Trophoblast cell (in vitro differentiated cells and primary cell): Measurements from ENCODE around the gene C15orf39.
A peak's percentile ranks its signal among the peaks of the same experiment; 100 is the strongest.
"Not testable (repeated sequence)": the region's sequence is repeated elsewhere in the genome, so short reads cannot be mapped to it uniquely, and the experiment has no call there.

Source experiments
- DNase-seq, 2 donors: peaks; one replicate each; pipeline ENCODE4 v3.0.0-alpha.2; 2016
- H2AFZ ChIP-seq: 2 replicates; pipeline ENCODE4 v1.6.1; 2013; ENCODE audit warnings: low read length, moderate library complexity, mild to moderate bottlenecking; ENCODE audit not compliant: insufficient read depth, poor library complexity
- H2AK5ac ChIP-seq: 2 replicates; pipeline ENCODE4 v1.6.1; 2013; ENCODE audit warnings: mild to moderate bottlenecking, low read length
- H2BK120ac ChIP-seq: 2 replicates; pipeline ENCODE4 v1.6.1; 2013; ENCODE audit warnings: low read length, mild to moderate bottlenecking, moderate library complexity; ENCODE audit not compliant: insufficient read depth, poor library complexity
- H2BK12ac ChIP-seq: 2 replicates; pipeline ENCODE4 v1.6.1; 2013; ENCODE audit warnings: mild to moderate bottlenecking, low read length, moderate library complexity
- H2BK5ac ChIP-seq: 2 replicates; pipeline ENCODE4 v1.6.1; 2013; ENCODE audit warnings: low read length, low read depth, moderate library complexity, mild to moderate bottlenecking; ENCODE audit not compliant: poor library complexity
- H3K14ac ChIP-seq: 2 replicates; pipeline ENCODE4 v1.6.1; 2013; ENCODE audit warnings: mild to moderate bottlenecking, low read length
- H3K18ac ChIP-seq: 2 replicates; pipeline ENCODE4 v1.6.1; 2013; ENCODE audit warnings: mild to moderate bottlenecking, low read length
- H3K23ac ChIP-seq: 2 replicates; pipeline ENCODE4 v1.6.1; 2013; ENCODE audit warnings: low read length
- H3K27ac ChIP-seq: 2 replicates; pipeline ENCODE4 v1.5.1; 2013; ENCODE audit warnings: low read depth, mild to moderate bottlenecking, inconsistent platforms, low read length, moderate library complexity
- H3K27me3 ChIP-seq: 2 replicates; pipeline ENCODE4 v1.6.1; 2013; ENCODE audit warnings: inconsistent platforms, mild to moderate bottlenecking, low read length, moderate library complexity; ENCODE audit not compliant: insufficient read depth
- H3K36me3 ChIP-seq, 2 experiments: 1 replicate in 1 of 2; 2 replicates in 1 of 2; pipeline ENCODE4 v1.6.1; 2013; ENCODE audit warnings: low read length in 2 of 2, mild to moderate bottlenecking in 2 of 2, moderate library complexity in 1 of 2; ENCODE audit not compliant: insufficient read depth in 2 of 2, control insufficient read depth in 1 of 2
- H3K4ac ChIP-seq: 2 replicates; pipeline ENCODE4 v1.6.1; 2013; ENCODE audit warnings: low read depth, mild to moderate bottlenecking, low read length, moderate library complexity
- H3K4me1 ChIP-seq, 2 experiments: 1 replicate in 1 of 2; 2 replicates in 1 of 2; pipeline ENCODE4 v1.6.1; 2013; ENCODE audit warnings: low read length in 2 of 2, mild to moderate bottlenecking in 2 of 2, moderate library complexity in 1 of 2; ENCODE audit not compliant: insufficient read depth in 2 of 2, control insufficient read depth in 1 of 2
- H3K4me2 ChIP-seq: 2 replicates; pipeline ENCODE4 v1.6.1; 2013; ENCODE audit warnings: inconsistent platforms, mild to moderate bottlenecking, low read length, moderate library complexity
- H3K4me3 ChIP-seq: 2 replicates; pipeline ENCODE4 v1.5.1; 2013; ENCODE audit warnings: mild to moderate bottlenecking, low read depth, low read length, inconsistent platforms
- H3K79me1 ChIP-seq: one replicate; pipeline ENCODE4 v1.6.1; 2013; ENCODE audit warnings: low read length
- H3K79me2 ChIP-seq: 2 replicates; pipeline ENCODE4 v1.6.1; 2013; ENCODE audit warnings: low read length, mild to moderate bottlenecking; ENCODE audit not compliant: control insufficient read depth, insufficient read depth, poor library complexity
- H3K9ac ChIP-seq: 2 replicates; pipeline ENCODE4 v1.6.1; 2013; ENCODE audit warnings: mild to moderate bottlenecking, low read length
- H3K9me3 ChIP-seq: 2 replicates; pipeline ENCODE4 v1.6.1; 2013; ENCODE audit warnings: low read depth, mild to moderate bottlenecking, control low read depth, inconsistent platforms, low read length; ENCODE audit not compliant: insufficient read depth
- H4K12ac ChIP-seq: 2 replicates; pipeline ENCODE4 v1.6.1; 2013; ENCODE audit warnings: low read depth, mild to moderate bottlenecking, low read length, moderate library complexity
- H4K8ac ChIP-seq: 2 replicates; pipeline ENCODE4 v1.6.1; 2013; ENCODE audit warnings: low read depth, mild to moderate bottlenecking, low read length, moderate library complexity
- H4K91ac ChIP-seq: one replicate; pipeline ENCODE4 v1.6.1; 2013; ENCODE audit warnings: low read depth, mild to moderate bottlenecking, low read length, moderate library complexity
- WGBS: extraction: QIAGEN DNeasy Blood & Tissue Kit; methylation state at CpG from one replicate; pipeline ENCODE4 v1.1.7; 2013; ENCODE audit warnings: missing lambda C conversion rate; ENCODE audit not compliant: insufficient read length, insufficient coverage; ENCODE audit errors: extremely low coverage; 5-methylcytosine and 5-hydroxymethylcytosine counted together

The C15orf39 gene

GRCh38 chr15:75166489-75167063, 35.1 kb upstream of the C15orf39 start:
- not testable (repeated sequence) for H4K91ac ChIP-seq, H2AFZ ChIP-seq, H3K36me3 ChIP-seq, H2AK5ac ChIP-seq, DNase-seq, H4K8ac ChIP-seq, H3K27me3 ChIP-seq, H3K4me3 ChIP-seq, H2BK5ac ChIP-seq, H3K18ac ChIP-seq, H3K14ac ChIP-seq, H3K9ac ChIP-seq, H3K4me1 ChIP-seq, H4K12ac ChIP-seq, H2BK120ac ChIP-seq, H3K4me2 ChIP-seq, H3K79me1 ChIP-seq, H3K27ac ChIP-seq, H3K79me2 ChIP-seq, H3K4ac ChIP-seq, H2BK12ac ChIP-seq, H3K23ac ChIP-seq, H3K9me3 ChIP-seq
- no CpG with 5 or more reads among the region's 8 CpGs for WGBS

DNA sequence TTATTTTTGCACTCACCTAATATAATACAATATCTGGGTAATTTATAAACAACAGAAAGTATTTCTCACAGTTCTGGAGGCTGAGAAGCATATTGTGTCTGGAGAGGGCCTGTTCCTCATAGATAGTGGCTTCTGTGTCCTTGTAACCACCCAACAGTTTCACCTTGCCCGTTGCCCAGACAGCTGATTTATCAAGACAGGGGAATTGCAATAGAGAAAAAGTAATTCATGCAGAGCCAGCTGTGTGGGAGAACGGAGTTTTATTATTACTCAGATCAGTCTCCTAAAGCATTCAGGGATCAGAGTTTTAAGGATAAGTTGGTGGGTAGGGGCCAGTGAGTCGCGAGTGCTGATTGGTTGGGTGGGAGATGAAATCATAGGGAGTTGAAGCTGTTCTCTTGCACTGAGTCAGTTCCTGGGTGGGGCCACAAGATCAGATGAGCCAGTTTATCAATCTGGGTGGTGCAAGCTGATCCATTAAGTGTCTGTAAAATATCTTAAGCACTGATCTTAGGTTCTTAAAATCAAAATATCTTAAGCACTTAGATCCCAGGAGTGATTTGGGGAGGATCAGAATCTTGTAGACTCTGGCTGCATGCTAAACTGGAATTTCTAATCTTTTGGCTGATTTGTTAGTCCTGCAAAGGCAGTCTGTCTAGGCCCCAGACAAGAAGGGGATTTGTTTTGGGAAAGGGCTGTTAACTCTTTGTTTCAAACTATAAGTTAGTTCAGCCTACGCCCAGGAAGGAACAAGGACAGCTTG, 33.9 kb upstream of the C15orf39 start:
- H3K9ac ChIP-seq = no peak overlapping the region

DNA sequence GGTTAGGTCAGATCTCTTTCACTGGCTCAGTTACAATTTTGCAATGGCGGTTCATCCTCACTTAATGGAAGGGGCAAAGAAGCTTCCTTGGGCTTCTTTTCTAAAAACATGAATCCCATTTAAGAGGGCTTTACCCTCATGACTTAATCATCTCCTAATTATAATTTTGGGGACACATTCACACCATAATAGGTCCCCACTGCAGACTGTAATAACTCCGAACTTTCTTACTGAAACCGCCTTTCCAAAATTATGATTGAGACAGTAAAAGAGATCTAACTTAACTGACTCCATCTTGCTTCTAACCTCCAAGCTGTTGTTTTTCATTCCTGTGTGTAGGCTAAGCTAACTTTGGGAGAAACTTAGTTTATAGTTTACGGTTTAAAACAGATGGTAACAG, 33.3 kb upstream of the C15orf39 start:
- Histone ChIP-seq H3K4me2 (no peak overlapping the region), H4K8ac (no peak overlapping the region), H3K9ac (no peak overlapping the region), H3K79me2 (no peaks in the 10 kb centered on the region), H2BK12ac (no peak overlapping the region), H2BK5ac (no peak overlapping the region), H3K27ac (no peak overlapping the region), H3K27me3 (no peaks in the 10 kb centered on the region), H3K4me3 (no peak overlapping the region), H3K14ac (no peak overlapping the region), H3K4ac (no peak overlapping the region), H3K18ac (no peak overlapping the region), H3K79me1 (no peaks in the 10 kb centered on the region), H3K36me3 (no peaks in the 10 kb centered on the region), H2AK5ac (no peak overlapping the region), H3K4me1 (no peaks in the 10 kb centered on the region), H4K12ac (no peak overlapping the region), H2AFZ (no peak overlapping the region), H2BK120ac (no peak overlapping the region), H3K9me3 (peaks cover 5% of the 10 kb centered on the region), H3K23ac (no peak overlapping the region), H4K91ac (no peak overlapping the region)
- DNase-seq = no peak
- WGBS = no CpG with 5 or more reads among the region's 4 CpGs

More for the DNA sequence above, 33.9 kb upstream of the C15orf39 start:
- Histone ChIP-seq H4K12ac (no peak overlapping the region), H2AK5ac (no peak overlapping the region), H3K36me3 (no peaks in the 10 kb centered on the region), H3K79me1 (no peaks in the 10 kb centered on the region), H3K79me2 (no peaks in the 10 kb centered on the region), H2BK120ac (no peak overlapping the region), H3K4me1 (no peaks in the 10 kb centered on the region), H2BK12ac (no peak overlapping the region), H3K27ac (no peak overlapping the region), H2BK5ac (no peak overlapping the region), H3K14ac (no peak overlapping the region), H3K4me3 (no peak overlapping the region), H4K91ac (no peak overlapping the region), H3K23ac (no peak overlapping the region), H3K4ac (no peak overlapping the region), H3K18ac (no peak overlapping the region), H3K27me3 (no peaks in the 10 kb centered on the region), H4K8ac (no peak overlapping the region), H3K4me2 (no peak overlapping the region), H2AFZ (no peak overlapping the region), H3K9me3 (peaks cover 5% of the 10 kb centered on the region)
- DNase-seq = peak in 1 of 2 donors; percentile 44
- WGBS = no CpG with 5 or more reads among the region's 5 CpGs

- H3K27ac ChIP-seq = no peak overlapping the region
- H3K4ac ChIP-seq = no peak overlapping the region
- no peaks in the 10 kb centered on the region for H3K36me3 ChIP-seq
- H3K4me3 ChIP-seq = no peak overlapping the region
- no peak overlapping the region for H3K18ac ChIP-seq
- no peak overlapping the region for H4K8ac ChIP-seq
- H3K9me3 ChIP-seq = peaks cover 5% of the 10 kb centered on the region
- no peak overlapping the region for H2BK5ac ChIP-seq
- no peak overlapping the region for H4K12ac ChIP-seq
- no peak overlapping the region for H3K14ac ChIP-seq
- H3K79me1 ChIP-seq = no peaks in the 10 kb centered on the region
- no peak for DNase-seq
- no peaks in the 10 kb centered on the region for H3K79me2 ChIP-seq
- H3K27me3 ChIP-seq = no peaks in the 10 kb centered on the region
- no CpG with 5 or more reads among the region's 1 CpG for WGBS
- no peak overlapping the region for H2AK5ac ChIP-seq
- no peaks in the 10 kb centered on the region for H3K4me1 ChIP-seq
- H3K4me2 ChIP-seq = no peak overlapping the region
- H3K9ac ChIP-seq = no peak overlapping the region
- H2BK12ac ChIP-seq = no peak overlapping the region
- H2AFZ ChIP-seq = no peak overlapping the region
- H3K23ac ChIP-seq = no peak overlapping the region
- H4K91ac ChIP-seq = no peak overlapping the region
- no peak overlapping the region for H2BK120ac ChIP-seq
Measured at GRCh38 chr15:75170203-75170602, 31.5 kb upstream of the C15orf39 start.
